ENCODE data around the gene OBSCN.
"Not testable (repeated sequence)": the region's sequence is repeated elsewhere in the genome, so short reads cannot be mapped to it uniquely, and the experiment has no call there.

OBSCN gene

GRCh38 chr1:228213917-228214808, 6.3 kb downstream of the OBSCN start:
- no peak overlapping the region for H3K27ac ChIP-seq (ENCODE audit: low read depth, low read length)
- H3K4me1 ChIP-seq (ENCODE audit: control insufficient read depth, insufficient read depth, low read length), result no peaks in the 10 kb centered on the region
- H3K9ac ChIP-seq (ENCODE audit: low read length), result no peak overlapping the region
- no peaks in the 10 kb centered on the region for H3K36me3 ChIP-seq (ENCODE audit: control insufficient read depth, insufficient read depth, low read length)
- no peak overlapping the region for H3K4me3 ChIP-seq (ENCODE audit: low read length)
- no peaks in the 10 kb centered on the region for H3K27me3 ChIP-seq (ENCODE audit: control insufficient read depth, insufficient read depth, low read length)

- Histone ChIP-seq H3K4me3 (ENCODE audit: low read length) (no peak overlapping the region), H3K9ac (ENCODE audit: low read length) (no peak overlapping the region), H3K27ac (ENCODE audit: low read depth, low read length) (no peak overlapping the region), H3K4me1 (ENCODE audit: control insufficient read depth, insufficient read depth, low read length) (no peaks in the 10 kb centered on the region), H3K36me3 (ENCODE audit: control insufficient read depth, insufficient read depth, low read length) (no peaks in the 10 kb centered on the region), H3K27me3 (ENCODE audit: control insufficient read depth, insufficient read depth, low read length) (no peaks in the 10 kb centered on the region)
These were observed 7.2 kb downstream of the OBSCN start for GRCh38 chr1:228214921-228215662.

- H3K9ac ChIP-seq (ENCODE audit: low read length), result no peak overlapping the region
- H3K27me3 ChIP-seq (ENCODE audit: control insufficient read depth, insufficient read depth, low read length), result no peaks in the 10 kb centered on the region
- H3K27ac ChIP-seq (ENCODE audit: low read depth, low read length), result no peak overlapping the region
- H3K4me1 ChIP-seq (ENCODE audit: control insufficient read depth, insufficient read depth, low read length), result no peaks in the 10 kb centered on the region
- no peaks in the 10 kb centered on the region for H3K36me3 ChIP-seq (ENCODE audit: control insufficient read depth, insufficient read depth, low read length)
- no peak overlapping the region for H3K4me3 ChIP-seq (ENCODE audit: low read length)
These were observed 7.8 kb downstream of the OBSCN start for GRCh38 chr1:228215663-228216116.

GRCh38 chr1:228216371-228217320, 8.8 kb downstream of the OBSCN start:
- H3K27ac ChIP-seq (ENCODE audit: low read depth, low read length), result no peak overlapping the region
- no peak overlapping the region for H3K9ac ChIP-seq (ENCODE audit: low read length)
- no peaks in the 10 kb centered on the region for H3K27me3 ChIP-seq (ENCODE audit: control insufficient read depth, insufficient read depth, low read length)
- H3K4me1 ChIP-seq (ENCODE audit: control insufficient read depth, insufficient read depth, low read length), result no peaks in the 10 kb centered on the region
- no peak overlapping the region for H3K4me3 ChIP-seq (ENCODE audit: low read length)
- no peaks in the 10 kb centered on the region for H3K36me3 ChIP-seq (ENCODE audit: control insufficient read depth, insufficient read depth, low read length)

GRCh38 chr1:228217551-228218344, 9.9 kb downstream of the OBSCN start:
- Histone ChIP-seq H3K27me3 (ENCODE audit: control insufficient read depth, insufficient read depth, low read length) (no peaks in the 10 kb centered on the region), H3K36me3 (ENCODE audit: control insufficient read depth, insufficient read depth, low read length) (no peaks in the 10 kb centered on the region), H3K4me1 (ENCODE audit: control insufficient read depth, insufficient read depth, low read length) (no peaks in the 10 kb centered on the region), H3K27ac (ENCODE audit: low read depth, low read length) (no peak overlapping the region), H3K9ac (ENCODE audit: low read length) (no peak overlapping the region), H3K4me3 (ENCODE audit: low read length) (no peak overlapping the region)

GRCh38 chr1:228218513-228219244, 10.8 kb downstream of the OBSCN start:
- H3K4me3 ChIP-seq (ENCODE audit: low read length), result no peak overlapping the region
- H3K27ac ChIP-seq (ENCODE audit: low read depth, low read length), result no peak overlapping the region
- H3K4me1 ChIP-seq (ENCODE audit: control insufficient read depth, insufficient read depth, low read length), result no peaks in the 10 kb centered on the region
- H3K9ac ChIP-seq (ENCODE audit: low read length), result no peak overlapping the region
- H3K27me3 ChIP-seq (ENCODE audit: control insufficient read depth, insufficient read depth, low read length), result no peaks in the 10 kb centered on the region
- H3K36me3 ChIP-seq (ENCODE audit: control insufficient read depth, insufficient read depth, low read length), result no peaks in the 10 kb centered on the region

- H3K4me1 ChIP-seq (ENCODE audit: control insufficient read depth, insufficient read depth, low read length), result no peaks in the 10 kb centered on the region
- no peak overlapping the region for H3K9ac ChIP-seq (ENCODE audit: low read length)
- no peaks in the 10 kb centered on the region for H3K27me3 ChIP-seq (ENCODE audit: control insufficient read depth, insufficient read depth, low read length)
- H3K27ac ChIP-seq (ENCODE audit: low read depth, low read length), result no peak overlapping the region
- no peaks in the 10 kb centered on the region for H3K36me3 ChIP-seq (ENCODE audit: control insufficient read depth, insufficient read depth, low read length)
- H3K4me3 ChIP-seq (ENCODE audit: low read length), result no peak overlapping the region
These were observed 11.6 kb downstream of the OBSCN start for GRCh38 chr1:228219245-228219961.

GRCh38 chr1:228219962-228220780, 12.3 kb downstream of the OBSCN start:
- no peak overlapping the region for H3K4me3 ChIP-seq (ENCODE audit: low read length)
- no peak overlapping the region for H3K9ac ChIP-seq (ENCODE audit: low read length)
- H3K27ac ChIP-seq (ENCODE audit: low read depth, low read length), result no peak overlapping the region
- H3K27me3 ChIP-seq (ENCODE audit: control insufficient read depth, insufficient read depth, low read length), result no peaks in the 10 kb centered on the region
- no peaks in the 10 kb centered on the region for H3K4me1 ChIP-seq (ENCODE audit: control insufficient read depth, insufficient read depth, low read length)
- H3K36me3 ChIP-seq (ENCODE audit: control insufficient read depth, insufficient read depth, low read length), result no peaks in the 10 kb centered on the region

- not testable (repeated sequence) for H3K4me1 ChIP-seq (ENCODE audit: control insufficient read depth, insufficient read depth, low read length); H3K27ac ChIP-seq (ENCODE audit: low read depth, low read length); H3K36me3 ChIP-seq (ENCODE audit: control insufficient read depth, insufficient read depth, low read length); H3K9ac ChIP-seq (ENCODE audit: low read length); H3K27me3 ChIP-seq (ENCODE audit: control insufficient read depth, insufficient read depth, low read length); H3K4me3 ChIP-seq (ENCODE audit: low read length)
These were observed 13.3 kb downstream of the OBSCN start for GRCh38 chr1:228221097-228221496.

- Histone ChIP-seq H3K27ac (ENCODE audit: low read depth, low read length) (no peak overlapping the region), H3K36me3 (ENCODE audit: control insufficient read depth, insufficient read depth, low read length) (no peaks in the 10 kb centered on the region), H3K9ac (ENCODE audit: low read length) (no peak overlapping the region), H3K4me3 (ENCODE audit: low read length) (no peak overlapping the region), H3K27me3 (ENCODE audit: control insufficient read depth, insufficient read depth, low read length) (no peaks in the 10 kb centered on the region), H3K4me1 (ENCODE audit: control insufficient read depth, insufficient read depth, low read length) (no peaks in the 10 kb centered on the region)
These were observed 14.7 kb downstream of the OBSCN start for GRCh38 chr1:228222548-228222947.

All from rectal smooth muscle tissue (tissue), 1 donor.